A549 treated with AZD9567 at 1 μM for 4 hours (cell line): ENCODE measurements around the gene ATP1A3. TPM values are rescaled to one million over a fixed set of nuclear protein-coding genes. Genes with fewer than 3 reads are reported as not detected.

Source experiments
- total RNA-seq: library from RNA; stranded (reverse); fragments of 200-300 nt; extraction: Qiagen RNA extraction; gene quantifications from 5 replicates; pipeline ENCODE4 v1.2.3, GENCODE V29; 2022; ENCODE audit not compliant: insufficient read depth

The ATP1A3 gene
- 2.4 to 5.3 TPM (median 4.3 TPM) in 5 replicates for total RNA-seq

DNA sequence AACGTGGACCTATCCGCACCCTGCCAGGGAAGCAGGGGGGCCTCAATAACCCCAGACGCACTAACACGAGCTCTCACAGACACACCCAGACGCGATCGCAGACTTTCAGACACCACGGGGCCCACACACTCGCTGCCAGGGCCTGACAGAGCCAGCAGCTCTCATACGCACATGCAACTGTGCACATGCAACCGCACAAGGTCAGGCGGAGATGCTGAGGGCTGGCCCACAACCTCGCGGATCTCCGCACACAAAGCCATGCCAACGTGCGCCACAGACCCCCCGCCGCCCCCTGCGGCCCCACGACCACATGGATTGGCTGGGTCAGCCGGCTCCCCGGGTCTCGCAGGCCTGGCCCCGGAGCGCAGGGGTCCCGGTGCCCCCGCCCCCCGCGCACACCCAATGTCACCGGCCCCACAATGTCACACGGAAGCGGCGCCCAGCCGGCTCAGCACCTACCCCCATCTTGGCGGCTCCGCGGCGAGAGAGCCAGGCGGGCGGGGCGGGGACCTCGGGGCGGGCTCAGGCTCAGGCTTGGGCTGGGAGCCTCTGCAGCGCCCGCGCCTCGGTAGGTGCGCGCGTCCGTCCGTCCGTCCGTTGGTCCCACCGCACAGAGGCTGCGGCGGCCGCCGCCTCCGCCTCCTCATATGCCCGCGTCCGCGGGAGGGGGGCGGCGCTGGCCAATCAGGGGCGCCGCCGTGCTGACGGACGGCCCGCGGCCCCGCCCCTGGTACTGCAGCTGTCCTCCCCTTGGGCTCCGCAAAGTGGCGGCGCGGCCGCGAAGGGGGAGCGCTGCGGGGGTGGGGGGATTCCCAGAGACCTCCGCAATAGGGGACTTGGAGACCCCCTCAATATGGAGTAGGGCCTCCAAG is at the start of gene ATP1A3:
Gene ATP1A3 (minus strand): TSS at position 619 of the 872 bp plus-strand sequence. CDS start 154 bp downstream, at position 465.

DNA sequence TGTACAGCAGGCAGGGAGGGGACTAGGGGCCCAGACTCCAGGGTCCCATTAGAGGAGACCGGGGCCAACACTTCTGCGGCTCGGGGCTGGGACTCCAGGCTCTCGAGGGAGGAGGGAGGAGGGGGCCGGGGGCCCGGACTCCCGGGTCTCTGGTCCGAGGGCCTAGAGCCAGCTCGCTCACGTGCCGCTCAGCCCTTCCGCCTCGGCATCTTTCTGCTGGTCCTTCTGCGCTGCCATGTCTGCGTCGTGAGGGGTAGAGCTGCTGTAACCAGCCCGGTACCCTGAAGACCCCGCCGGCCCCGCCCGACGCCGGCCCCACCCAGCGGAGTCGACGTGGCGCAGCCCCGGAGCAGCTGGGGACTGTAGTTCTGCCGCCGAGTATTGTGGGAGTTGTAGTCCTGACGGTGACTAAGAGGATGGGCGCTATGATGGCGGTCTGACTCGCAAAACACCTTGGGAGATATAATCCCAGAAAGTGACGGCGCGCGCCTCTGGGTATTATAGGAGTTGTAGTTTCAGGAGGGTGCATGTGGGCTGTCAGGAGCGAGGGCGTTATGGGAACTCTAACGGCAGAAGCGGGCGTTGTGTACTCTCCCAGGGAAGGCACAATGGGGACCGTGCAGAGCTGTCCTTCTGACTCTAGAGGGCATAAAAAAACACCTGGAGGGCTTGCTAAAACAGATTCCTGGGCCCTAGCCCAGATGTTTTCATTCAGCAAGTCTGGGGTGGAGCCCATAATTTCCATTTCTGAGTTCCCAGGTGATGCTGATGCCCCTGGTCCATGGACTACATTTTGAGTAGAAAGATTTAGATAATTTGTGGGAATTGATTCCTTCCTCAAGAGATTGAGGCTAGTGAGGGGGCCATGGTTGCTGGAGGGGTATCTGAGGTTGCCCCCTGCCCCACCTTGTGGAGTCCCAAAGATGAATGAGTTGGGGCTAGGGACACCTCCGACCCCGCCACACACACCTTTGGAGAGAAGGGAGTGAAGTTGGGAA is 34.7 kb downstream of the ATP1A3 start, which contains the start of gene RABAC1:
Gene RABAC1 (minus strand): TSS at position 266 of the 998 bp plus-strand sequence. CDS start 29 bp downstream, at position 237.

DNA sequence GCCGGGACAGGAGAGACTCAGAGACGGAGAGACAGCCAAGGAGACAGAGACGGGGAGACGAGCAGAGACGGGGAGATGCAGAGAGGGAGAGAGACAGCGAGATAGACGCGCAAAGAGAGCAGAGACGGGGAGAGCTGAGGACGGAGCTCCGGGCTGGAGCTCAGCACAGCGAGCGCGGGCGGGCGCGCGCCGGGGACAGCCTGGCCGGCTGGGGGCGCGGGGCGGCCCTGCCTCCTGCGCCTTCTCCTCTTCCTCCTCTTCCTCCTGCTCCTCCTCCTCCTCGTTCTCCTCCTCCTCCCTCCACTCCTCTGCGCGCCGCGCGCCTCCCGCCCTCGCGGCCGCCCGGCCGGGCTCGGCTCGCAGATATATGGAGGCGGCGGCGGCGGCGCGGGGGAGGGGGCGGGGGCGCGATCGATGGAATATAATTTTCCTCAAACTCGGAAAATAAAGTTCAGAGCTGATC is 65.8 kb downstream of the ATP1A3 start, which contains the start of gene ERFL:
Gene ERFL (minus strand): TSS at position 229 of the 463 bp plus-strand sequence. CDS start 15,530 bp downstream, outside the sequence.

Other genes with a start within 250 kb of the ATP1A3 start
- 13.3 to 24.9 TPM (median 18.9 TPM) in 5 replicates for gene CEACAM6, start 238.7 kb downstream of the ATP1A3 start, total RNA-seq
- gene CEACAM3, start 197.6 kb downstream of the ATP1A3 start, total RNA-seq: not detected in 5 replicates
- gene LYPD4, start 149.5 kb downstream of the ATP1A3 start, total RNA-seq: not detected in 5 replicates
- gene DMRTC2, start 149.2 kb downstream of the ATP1A3 start, total RNA-seq: not detected in 5 replicates
- gene RPS19, start 134.0 kb downstream of the ATP1A3 start, total RNA-seq: 7,692 to 10,068 TPM (median 9,223 TPM) in 5 replicates
- 0.80 to 1.1 TPM (median 0.89 TPM) in 4 of 5 replicates, not detected in the other for gene CD79A, start 117.0 kb downstream of the ATP1A3 start, total RNA-seq
- gene ARHGEF1, start 111.0 kb downstream of the ATP1A3 start, total RNA-seq: 65.0 to 115 TPM (median 98.1 TPM) in 5 replicates
- 0.29 to 0.33 TPM (median 0.30 TPM) in 4 of 5 replicates, not detected in the other for gene ERFL, start 65.8 kb downstream of the ATP1A3 start, total RNA-seq
- gene RABAC1, start 34.9 kb downstream of the ATP1A3 start, total RNA-seq: 162 to 276 TPM (median 247 TPM) in 5 replicates
- 0.39 to 0.84 TPM (median 0.51 TPM) in 5 replicates for gene GRIK5, start 76.0 kb upstream of the ATP1A3 start, total RNA-seq
- gene ZNF574, start 81.9 kb upstream of the ATP1A3 start, total RNA-seq: 35.6 to 44.4 TPM (median 39.7 TPM) in 5 replicates
- gene POU2F2, start 138.2 kb upstream of the ATP1A3 start, total RNA-seq: 0.23 to 1.1 TPM (median 0.40 TPM) in 5 replicates
- 47.7 to 74.6 TPM (median 67.5 TPM) in 5 replicates for gene DEDD2, start 223.4 kb upstream of the ATP1A3 start, total RNA-seq
- 17.6 to 22.0 TPM (median 19.8 TPM) in 5 replicates for gene ZNF526, start 226.1 kb upstream of the ATP1A3 start, total RNA-seq
- gene GSK3A, start 248.4 kb upstream of the ATP1A3 start, total RNA-seq: 108 to 158 TPM (median 149 TPM) in 5 replicates